H1 (cell line): ENCODE results near the gene FXYD7.

ENCODE experiments used
- BACH1 ChIP-seq: IDR thresholded peaks from 2 replicates; pipeline ENCODE4 v1.6.1; 2012; ENCODE audit warnings: low read length, improper control_type of control experiment
- CBX5 ChIP-seq: fragments of 300-800, 300-1000 bp; sonication (generic); IDR thresholded peaks from 2 replicates; pipeline ENCODE4 v1.7.1; 2016; ENCODE audit warnings: antibody characterized with exemption, low read length, low read depth
- CHD2 ChIP-seq: IDR thresholded peaks from 2 replicates; pipeline ENCODE4 v1.6.1; 2012; ENCODE audit warnings: low read length, improper control_type of control experiment
- GABPA ChIP-seq: IDR thresholded peaks from 2 replicates; pipeline ENCODE4 v1.6.1; 2011; ENCODE audit warnings: mild to moderate bottlenecking, low read length, moderate library complexity, borderline replicate concordance; ENCODE audit not compliant: insufficient read depth
- POLR2A ChIP-seq, 2 experiments: IDR thresholded peaks; 1 replicate in 1 of 2; 2 replicates in 1 of 2; pipeline ENCODE4 v1.6.1; 2011; ENCODE audit warnings: low read depth in 2 of 2, low read length in 2 of 2, mild to moderate bottlenecking in 2 of 2; ENCODE audit errors: control extremely low read depth in 1 of 2
- RAD21 ChIP-seq, 2 experiments: IDR thresholded peaks in 1 of 2; conservative IDR thresholded peaks in 1 of 2; 2 replicates each; pipeline ENCODE4 v1.6.1; 2011; ENCODE audit warnings: low read depth in 2 of 2, low read length in 2 of 2, improper control_type of control experiment in 1 of 2, inconsistent platforms in 1 of 2, mild to moderate bottlenecking in 1 of 2, moderate library complexity in 1 of 2

GRCh38 chr19:35144600-35145436, 1.8 kb downstream of the FXYD7 start:
- TF ChIP-seq POLR2A (IDR thresholded peaks at IDR 0.05; ENCODE audit: control extremely low read depth in 1 of 2, low read depth in 2 of 2, low read length in 2 of 2) (no peak), CBX5 (no peak), RAD21 (IDR thresholded peaks at IDR 0.05 in 1 of 2, conservative IDR thresholded peaks at IDR 0.05 in 1 of 2; ENCODE audit: low read depth in 2 of 2, low read length in 2 of 2) (0 out of 4 replicates have a peak, but pooled peaks of 1 of the 2 experiments have one; percentile 9), GABPA (no peak), CHD2 (no peak), BACH1 (no peak)
